ENCODE measurements around the gene EML2.

Gene EML2

GRCh38 chr19:45581576-45581975, 57.6 kb downstream of the EML2 start:
- no peak for DNase-seq

GRCh38 chr19:45578861-45579260, 60.3 kb downstream of the EML2 start:
- no peak for DNase-seq

GRCh38 chr19:45577111-45577905, 61.9 kb downstream of the EML2 start:
- DNase-seq, result no peak

GRCh38 chr19:45576682-45577081, 62.5 kb downstream of the EML2 start:
- no peak for DNase-seq

GRCh38 chr19:45575216-45575615, 64.0 kb downstream of the EML2 start:
- no peak for DNase-seq

GRCh38 chr19:45574526-45574925, 64.7 kb downstream of the EML2 start:
- DNase-seq, result no peak

GRCh38 chr19:45571457-45572220, 67.6 kb downstream of the EML2 start:
- no peak for DNase-seq

GRCh38 chr19:45569619-45570421, 69.4 kb downstream of the EML2 start:
- no peak for DNase-seq

GRCh38 chr19:45568732-45569131, 70.5 kb downstream of the EML2 start:
- DNase-seq, result no peak

GRCh38 chr19:45567609-45568008, 71.6 kb downstream of the EML2 start:
- DNase-seq, result no peak

- DNase-seq, result no peak
Measured at GRCh38 chr19:45564131-45564780, 74.9 kb downstream of the EML2 start.

GRCh38 chr19:45560686-45561085, 78.5 kb downstream of the EML2 start:
- DNase-seq, result no peak

- DNase-seq, result no peak
Measured at GRCh38 chr19:45560038-45560437, 79.2 kb downstream of the EML2 start.
